RWPE2 (cell line): Measurements from ENCODE around the gene LGALSL.

ENCODE experiments used
- ATAC-seq: fragments of 200-7000 bp; cut with Tn5 transposase; 3 replicates; pipeline ENCODE4 v1.9.1; 2021; ENCODE audit warnings: low read depth
- DNase-seq: peaks from one replicate; pipeline ENCODE4 v3.0.0-alpha.2; 2020; ENCODE audit warnings: low spot score
- H3K27ac ChIP-seq: fragments of 450-650 bp; 2 replicates; pipeline ENCODE4 v1.5.1; 2017; ENCODE audit warnings: mild to moderate bottlenecking; ENCODE audit not compliant: poor library complexity, severe bottlenecking
- H3K27me3 ChIP-seq: fragments of 250-450 bp; sonication (Bioruptor Pico); 2 replicates; pipeline ENCODE4 v1.5.1; 2021; ENCODE audit warnings: mild to moderate bottlenecking, moderate library complexity; ENCODE audit not compliant: insufficient read depth, poor library complexity, severe bottlenecking
- H3K36me3 ChIP-seq: fragments of 250-450 bp; sonication (Bioruptor Pico); 2 replicates; pipeline ENCODE4 v1.5.1; 2020; ENCODE audit warnings: low read depth, mild to moderate bottlenecking, moderate library complexity
- H3K4me1 ChIP-seq: fragments of 250-450 bp; sonication (Bioruptor Pico); 2 replicates; pipeline ENCODE4 v1.5.1; 2021; ENCODE audit warnings: mild to moderate bottlenecking, moderate library complexity; ENCODE audit not compliant: insufficient read depth, poor library complexity, severe bottlenecking
- H3K4me3 ChIP-seq: fragments of 250-450 bp; sonication (Bioruptor Pico); 2 replicates; pipeline ENCODE4 v1.5.1; 2021; ENCODE audit warnings: mild to moderate bottlenecking, moderate library complexity; ENCODE audit not compliant: severe bottlenecking
- H3K9me3 ChIP-seq: fragments of 250-450 bp; sonication (Bioruptor Pico); 2 replicates; pipeline ENCODE4 v1.5.1; 2021; ENCODE audit warnings: mild to moderate bottlenecking, moderate library complexity; ENCODE audit not compliant: severe bottlenecking
- TF ChIP-seq, protein P1 (sequence below): fragments of 450-650 bp; IDR thresholded peaks from one replicate; pipeline ENCODE4 v1.5.1; 2017; ENCODE audit warnings: mild to moderate bottlenecking, moderate library complexity; ENCODE audit not compliant: poor library complexity, severe bottlenecking

LGALSL gene

DNA sequence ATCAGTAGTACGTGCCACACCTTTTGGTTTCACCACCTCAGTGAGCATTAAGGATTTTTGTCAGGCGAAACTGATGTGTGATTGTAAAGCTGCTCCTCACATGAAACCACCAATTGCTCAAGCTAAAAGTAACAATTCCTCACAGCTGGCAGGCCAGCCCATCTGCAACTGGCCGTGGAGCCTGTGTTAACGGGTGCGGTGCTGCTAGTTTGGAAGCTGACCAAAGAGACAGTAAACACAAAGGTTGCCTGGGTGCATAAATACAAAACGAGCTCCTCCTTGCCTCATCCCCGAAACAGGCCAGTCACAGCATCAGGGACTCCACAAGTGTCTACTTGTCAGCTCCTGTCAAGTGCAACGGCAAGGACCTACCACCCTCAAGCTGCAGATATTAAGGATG, 32.0 kb downstream of the LGALSL start:
- Histone ChIP-seq H3K27ac (no peak overlapping the region), H3K36me3 (no peaks in the 10 kb centered on the region)

DNA sequence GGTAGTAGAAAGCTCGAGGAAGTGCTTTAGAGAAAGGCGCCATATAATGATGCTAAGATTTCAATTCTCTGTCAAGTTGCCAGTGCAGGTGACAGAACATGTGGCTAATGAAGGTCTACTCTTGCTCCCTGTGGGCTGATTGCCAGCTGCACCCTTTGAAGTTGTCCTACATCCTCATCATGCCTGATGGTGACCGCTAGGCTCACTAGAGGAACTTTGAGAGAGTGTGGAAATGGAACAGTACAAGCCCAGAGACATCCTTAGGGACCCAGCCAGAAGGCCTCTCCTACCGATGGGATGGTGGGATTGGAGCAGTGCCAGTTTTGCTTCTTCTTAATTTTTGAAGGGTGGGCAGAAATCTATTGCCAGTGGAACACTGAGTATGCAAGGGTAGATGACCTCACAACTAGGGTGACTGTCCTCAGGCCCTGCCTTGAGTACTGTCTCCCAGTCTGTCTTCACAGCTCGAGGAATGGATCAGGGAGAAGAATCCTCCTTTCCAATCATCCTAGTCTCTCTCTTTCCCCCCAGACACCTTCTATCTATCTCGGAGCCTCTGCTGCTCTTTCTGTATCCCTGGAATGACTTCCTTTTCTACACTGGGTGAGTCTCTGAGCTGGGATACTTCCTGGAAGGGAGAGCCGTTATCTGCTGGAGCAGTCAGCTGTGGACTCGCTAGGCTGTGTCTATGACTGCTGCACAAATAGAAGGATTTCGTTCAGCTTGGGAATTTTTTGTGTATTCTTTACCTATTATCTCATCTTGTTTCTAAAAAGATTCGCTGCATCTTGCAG, 33.5 kb downstream of the LGALSL start:
- no peak overlapping the region for H3K4me3 ChIP-seq
- H3K9me3 ChIP-seq = no peaks in the 10 kb centered on the region
- H3K4me1 ChIP-seq = peaks cover 6% of the 10 kb centered on the region
- no peaks in the 10 kb centered on the region for H3K27me3 ChIP-seq
- TF ChIP-seq, protein P1, sequence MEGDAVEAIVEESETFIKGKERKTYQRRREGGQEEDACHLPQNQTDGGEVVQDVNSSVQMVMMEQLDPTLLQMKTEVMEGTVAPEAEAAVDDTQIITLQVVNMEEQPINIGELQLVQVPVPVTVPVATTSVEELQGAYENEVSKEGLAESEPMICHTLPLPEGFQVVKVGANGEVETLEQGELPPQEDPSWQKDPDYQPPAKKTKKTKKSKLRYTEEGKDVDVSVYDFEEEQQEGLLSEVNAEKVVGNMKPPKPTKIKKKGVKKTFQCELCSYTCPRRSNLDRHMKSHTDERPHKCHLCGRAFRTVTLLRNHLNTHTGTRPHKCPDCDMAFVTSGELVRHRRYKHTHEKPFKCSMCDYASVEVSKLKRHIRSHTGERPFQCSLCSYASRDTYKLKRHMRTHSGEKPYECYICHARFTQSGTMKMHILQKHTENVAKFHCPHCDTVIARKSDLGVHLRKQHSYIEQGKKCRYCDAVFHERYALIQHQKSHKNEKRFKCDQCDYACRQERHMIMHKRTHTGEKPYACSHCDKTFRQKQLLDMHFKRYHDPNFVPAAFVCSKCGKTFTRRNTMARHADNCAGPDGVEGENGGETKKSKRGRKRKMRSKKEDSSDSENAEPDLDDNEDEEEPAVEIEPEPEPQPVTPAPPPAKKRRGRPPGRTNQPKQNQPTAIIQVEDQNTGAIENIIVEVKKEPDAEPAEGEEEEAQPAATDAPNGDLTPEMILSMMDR = no peak
- no peak for DNase-seq
- H3K27ac ChIP-seq = no peak overlapping the region
- no peaks in the 10 kb centered on the region for H3K36me3 ChIP-seq
- ATAC-seq = no peak

More for the DNA sequence above, 32.0 kb downstream of the LGALSL start:
- no peak overlapping the region for H3K4me3 ChIP-seq
- no peaks in the 10 kb centered on the region for H3K9me3 ChIP-seq
- no peaks in the 10 kb centered on the region for H3K27me3 ChIP-seq
- TF ChIP-seq, protein P1 = no peak
- ATAC-seq (peak; percentile 61), DNase-seq (no peak)
- H3K4me1 ChIP-seq = peaks cover 6% of the 10 kb centered on the region

DNA sequence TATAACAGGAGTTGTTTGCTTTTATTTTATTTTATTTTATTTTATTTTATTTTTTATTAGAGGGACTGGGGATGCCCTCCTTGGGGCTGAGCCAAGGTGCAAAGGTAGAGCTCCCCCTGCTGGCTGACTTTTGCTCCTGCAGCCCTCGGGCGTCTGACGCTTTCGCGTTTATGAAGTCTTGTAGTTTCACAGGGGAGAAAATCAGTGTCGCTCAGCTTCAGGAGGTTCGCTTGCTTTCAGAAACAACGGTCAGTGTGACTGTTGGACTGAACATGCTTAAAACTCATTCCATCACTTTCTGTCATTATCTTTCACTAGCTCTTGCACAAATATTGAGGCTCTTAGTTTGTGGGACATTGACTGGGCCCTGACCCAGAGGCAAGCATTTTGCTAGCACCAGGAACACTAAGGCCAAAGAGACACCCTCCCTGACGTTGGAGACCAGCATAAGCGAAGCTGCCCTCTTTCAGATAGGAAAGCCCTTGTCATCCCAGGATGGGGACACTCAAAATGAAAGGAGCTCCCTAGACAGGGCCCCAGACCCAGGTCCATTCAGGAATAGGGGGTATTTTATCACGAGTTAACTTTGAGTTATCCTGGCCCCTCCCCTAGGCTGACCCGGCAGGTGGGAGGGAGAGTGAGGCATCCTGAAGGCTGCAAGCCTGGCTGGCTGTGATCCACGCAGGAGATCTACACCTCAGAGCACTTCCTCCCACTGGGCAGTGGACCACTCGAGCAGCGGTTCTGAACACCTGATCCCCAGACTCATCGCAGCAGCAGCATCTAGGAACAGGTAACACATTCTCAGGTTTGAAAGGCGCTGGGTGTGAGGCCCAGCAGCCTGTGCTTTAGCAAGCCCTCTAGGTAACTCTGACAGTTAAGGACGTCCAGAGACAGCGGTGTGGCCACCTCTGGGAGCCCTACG, 34.4 kb downstream of the LGALSL start:
- ATAC-seq (peak; percentile 50; the same call in 2 of the 3 replicates), DNase-seq (no peak)
- Histone ChIP-seq H3K27me3 (no peaks in the 10 kb centered on the region), H3K4me3 (no peak overlapping the region), H3K36me3 (no peaks in the 10 kb centered on the region), H3K9me3 (no peaks in the 10 kb centered on the region), H3K27ac (no peak overlapping the region), H3K4me1 (peaks cover 6% of the 10 kb centered on the region)
- TF ChIP-seq, protein P1 = peak; percentile 97

DNA sequence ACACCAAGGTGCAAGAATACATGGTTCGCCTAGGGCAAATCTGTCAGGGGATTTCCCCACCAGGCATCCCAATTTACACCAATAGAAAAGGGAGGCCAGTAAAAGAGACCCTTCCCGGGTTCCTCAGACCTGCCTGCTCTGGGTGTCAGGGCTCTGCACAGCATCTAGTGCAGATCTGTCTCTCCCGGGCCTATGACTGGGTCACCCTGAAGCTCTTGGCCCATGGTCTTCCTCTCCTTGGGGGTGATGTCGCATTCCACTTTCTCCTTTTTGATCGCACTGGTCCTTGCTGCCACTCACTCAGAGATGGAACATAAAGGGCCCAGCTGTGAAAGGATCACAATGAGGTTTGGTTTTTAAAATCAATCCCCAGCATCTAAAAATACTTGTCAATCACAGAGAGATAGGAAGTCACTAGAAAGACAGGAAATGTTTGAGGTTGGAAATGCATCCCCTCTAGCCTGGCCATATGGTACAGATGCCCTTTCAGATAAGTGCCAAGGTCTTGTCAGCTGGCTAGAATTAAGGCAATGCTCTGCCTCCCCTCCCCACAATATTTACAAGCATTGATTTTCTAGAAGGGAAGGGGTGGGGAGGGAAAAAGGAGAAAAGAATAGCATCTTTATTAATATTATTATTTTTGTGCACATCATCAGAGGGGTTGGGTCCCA, 35.3 kb downstream of the LGALSL start:
- H3K36me3 ChIP-seq = no peaks in the 10 kb centered on the region
- ATAC-seq (no peak), DNase-seq (no peak)
- H3K27ac ChIP-seq = no peak overlapping the region
- TF ChIP-seq, protein P1 = no peak
- no peak overlapping the region for H3K4me3 ChIP-seq
- H3K9me3 ChIP-seq = no peaks in the 10 kb centered on the region
- no peaks in the 10 kb centered on the region for H3K27me3 ChIP-seq
- peaks cover 6% of the 10 kb centered on the region for H3K4me1 ChIP-seq
